ENCODE results near the gene WWOX. TPM values are rescaled to one million over a fixed set of nuclear protein-coding genes. Genes with fewer than 3 reads are reported as not detected.
A peak's percentile ranks its signal among the peaks of the same experiment; 100 is the strongest.

WWOX gene
- total and polyA plus RNA-seq, 4 donors, result 5.4 to 61.5 (median 18.4) TPM

- Histone ChIP-seq H3K9me3 (ENCODE audit: control insufficient read depth in 4 of 4, insufficient read depth in 3 of 4, low read length in 3 of 4) (peaks cover 0 to 4% (median 2%) of the 10 kb centered on the region in 4 donors), H3K9ac (ENCODE audit: insufficient read depth in 1 of 2, low read length in 2 of 2) (no peak overlapping the region), H3K27ac (ENCODE audit: low read depth in 1 of 2, low read length in 1 of 2) (no peak overlapping the region), H3K36me3 (ENCODE audit: control insufficient read depth in 4 of 4, insufficient read depth in 4 of 4, low read length in 4 of 4) (no peaks in the 10 kb centered on the region), H3K4me3 (no peak overlapping the region), H3K4me1 (ENCODE audit: control insufficient read depth in 5 of 5, insufficient read depth in 5 of 5, low read length in 5 of 5) (peaks cover 0 to 10% (median 0%) of the 10 kb centered on the region in 5 donors), H3K27me3 (ENCODE audit: control insufficient read depth in 3 of 3, insufficient read depth in 3 of 3, low read length in 2 of 3) (no peaks in the 10 kb centered on the region)
- no peak for TF ChIP-seq CTCF (IDR thresholded peaks at IDR 0.05; ENCODE audit: control extremely low read depth, extremely low read depth)
- ATAC-seq (ENCODE audit: insufficient read depth, low FRiP score) (no peak), DNase-seq (no peak)
- 70 to 82% methylated on average over 4 of the region's 4 CpGs for WGBS, 2 donors
These were observed 1072.0 kb downstream of the WWOX start for GRCh38 chr16:79171504-79171903.

GRCh38 chr16:79171931-79172705 lies 1072.7 kb downstream of the WWOX start:
- ATAC-seq (ENCODE audit: insufficient read depth, low FRiP score) (peak; percentile 38), DNase-seq (peak in 2 of 3 donors; percentile 52 to 67)
- H3K4me3 ChIP-seq, result no peak overlapping the region
- TF ChIP-seq CTCF (IDR thresholded peaks at IDR 0.05; ENCODE audit: control extremely low read depth, extremely low read depth), result no peak
- H3K9ac ChIP-seq (ENCODE audit: insufficient read depth in 1 of 2, low read length in 2 of 2), result no peak overlapping the region
- no peaks in the 10 kb centered on the region for H3K27me3 ChIP-seq (ENCODE audit: control insufficient read depth in 3 of 3, insufficient read depth in 3 of 3, low read length in 2 of 3)
- 60 to 80% methylated on average over 15 of the region's 15 CpGs for WGBS, 2 donors
- H3K36me3 ChIP-seq (ENCODE audit: control insufficient read depth in 4 of 4, insufficient read depth in 4 of 4, low read length in 4 of 4), result no peaks in the 10 kb centered on the region
- H3K4me1 ChIP-seq (ENCODE audit: control insufficient read depth in 5 of 5, insufficient read depth in 5 of 5, low read length in 5 of 5), result peaks cover 0 to 10% (median 0%) of the 10 kb centered on the region in 5 donors
- H3K27ac ChIP-seq (ENCODE audit: low read depth in 1 of 2, low read length in 1 of 2), result peak overlapping the region in 1 of 2 donors; percentile 33
- H3K9me3 ChIP-seq (ENCODE audit: control insufficient read depth in 4 of 4, insufficient read depth in 3 of 4, low read length in 3 of 4), result peaks cover 0 to 4% (median 2%) of the 10 kb centered on the region in 4 donors

GRCh38 chr16:79172976-79173500 lies 1073.6 kb downstream of the WWOX start:
- WGBS, 2 donors, result 94% methylated on average over 4 of the region's 4 CpGs
- no peaks in the 10 kb centered on the region for H3K36me3 ChIP-seq (ENCODE audit: control insufficient read depth in 4 of 4, insufficient read depth in 4 of 4, low read length in 4 of 4)
- no peak overlapping the region for H3K9ac ChIP-seq (ENCODE audit: insufficient read depth in 1 of 2, low read length in 2 of 2)
- H3K4me3 ChIP-seq, result no peak overlapping the region
- peaks cover 0 to 10% (median 0%) of the 10 kb centered on the region in 5 donors for H3K4me1 ChIP-seq (ENCODE audit: control insufficient read depth in 5 of 5, insufficient read depth in 5 of 5, low read length in 5 of 5)
- DNase-seq (no peak), ATAC-seq (ENCODE audit: insufficient read depth, low FRiP score) (no peak)
- H3K9me3 ChIP-seq (ENCODE audit: control insufficient read depth in 4 of 4, insufficient read depth in 3 of 4, low read length in 3 of 4), result peaks cover 0 to 5% (median 1%) of the 10 kb centered on the region in 4 donors
- H3K27me3 ChIP-seq (ENCODE audit: control insufficient read depth in 3 of 3, insufficient read depth in 3 of 3, low read length in 2 of 3), result no peaks in the 10 kb centered on the region
- no peak overlapping the region for H3K27ac ChIP-seq (ENCODE audit: low read depth in 1 of 2, low read length in 1 of 2)
- no peak for TF ChIP-seq CTCF (IDR thresholded peaks at IDR 0.05; ENCODE audit: control extremely low read depth, extremely low read depth)
